Thymus (tissue), 11 donors: Measurements from ENCODE around the gene TBATA. TPM values are rescaled to one million over a fixed set of nuclear protein-coding genes. Genes with fewer than 3 reads are reported as not detected.

Experiments used
- DNase-seq, 9 donors: peaks; one replicate each; pipeline ENCODE4 v3.0.0-alpha.2; 2013; ENCODE audit warnings: low spot score in 9 of 9, low read depth in 6 of 9, missing footprints in 1 of 9
- H3K27ac ChIP-seq, 2 donors: one replicate each; pipeline ENCODE4 v1.5.1; 2013; ENCODE audit warnings: control low read depth in 1 of 2, low read depth in 1 of 2, low read length in 1 of 2, mild to moderate bottlenecking in 1 of 2, moderate library complexity in 1 of 2
- H3K27me3 ChIP-seq, 2 donors: one replicate each; pipeline ENCODE4 v1.5.1; 2013; ENCODE audit warnings: low read length in 1 of 2; ENCODE audit not compliant: control insufficient read depth in 2 of 2, insufficient read depth in 1 of 2
- H3K36me3 ChIP-seq, 2 donors: one replicate each; pipeline ENCODE4 v1.5.1; 2013; ENCODE audit warnings: low read length in 1 of 2, mild to moderate bottlenecking in 1 of 2, moderate library complexity in 1 of 2; ENCODE audit not compliant: control insufficient read depth in 2 of 2, insufficient read depth in 2 of 2
- H3K4me1 ChIP-seq, 2 donors: one replicate each; pipeline ENCODE4 v1.5.1; 2013; ENCODE audit warnings: low read length in 2 of 2; ENCODE audit not compliant: control insufficient read depth in 2 of 2, insufficient read depth in 2 of 2
- H3K4me3 ChIP-seq, 2 donors: one replicate each; pipeline ENCODE4 v1.5.1; 2013; ENCODE audit warnings: low read length in 2 of 2, control low read depth in 1 of 2, mild to moderate bottlenecking in 1 of 2
- H3K9me3 ChIP-seq, 2 donors: one replicate each; pipeline ENCODE4 v1.5.1; 2013; ENCODE audit warnings: low read length in 1 of 2, mild to moderate bottlenecking in 1 of 2; ENCODE audit not compliant: control insufficient read depth in 2 of 2, insufficient read depth in 1 of 2
- WGBS: extraction: QIAGEN DNeasy Blood & Tissue Kit; methylation state at CpG from one replicate; pipeline ENCODE4 v1.1.7; 2013; 5-methylcytosine and 5-hydroxymethylcytosine counted together
- polyA plus RNA-seq: library from polyadenylated mRNA; stranded (reverse); fragments of 200-250 nt; gene quantifications from one replicate; pipeline ENCODE4 v1.2.3, GENCODE V29; 2013
- total RNA-seq: library from RNA; stranded (reverse); fragments of 120-200 nt; gene quantifications from one replicate; pipeline ENCODE4 v1.2.4, GENCODE V29; 2013
- donor health status: healthy.

TBATA gene
- total and polyA plus RNA-seq, 2 donors = 42.1 to 134 TPM

DNA sequence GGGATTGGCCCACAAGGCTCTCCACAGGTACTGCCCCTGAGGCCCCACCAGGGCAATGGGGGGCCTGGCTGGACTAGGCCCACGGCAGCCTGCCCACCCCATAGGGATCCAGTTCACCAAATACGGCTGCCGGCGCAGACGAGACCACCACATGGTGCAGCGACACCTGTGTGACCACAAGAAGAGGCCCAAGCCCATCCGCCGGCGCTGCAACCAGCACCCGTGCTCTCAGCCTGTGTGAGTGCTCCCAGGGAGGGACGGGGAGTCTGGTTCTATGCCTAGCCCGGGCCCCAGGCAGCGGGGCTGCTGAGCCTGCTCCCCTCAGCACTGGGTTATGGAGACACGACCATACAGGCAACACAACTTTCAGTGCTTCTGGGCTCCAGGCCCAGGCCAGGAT is 33.2 kb downstream of the TBATA start:
- WGBS = 90% methylated on average over 14 of the region's 14 CpGs
- Histone ChIP-seq H3K36me3 (no peaks in the 10 kb centered on the region), H3K27ac (no peak overlapping the region), H3K9me3 (no peaks in the 10 kb centered on the region), H3K27me3 (no peaks in the 10 kb centered on the region), H3K4me3 (no peak overlapping the region), H3K4me1 (peaks cover 0 to 3% of the 10 kb centered on the region in 2 donors)
- no peak for DNase-seq

DNA sequence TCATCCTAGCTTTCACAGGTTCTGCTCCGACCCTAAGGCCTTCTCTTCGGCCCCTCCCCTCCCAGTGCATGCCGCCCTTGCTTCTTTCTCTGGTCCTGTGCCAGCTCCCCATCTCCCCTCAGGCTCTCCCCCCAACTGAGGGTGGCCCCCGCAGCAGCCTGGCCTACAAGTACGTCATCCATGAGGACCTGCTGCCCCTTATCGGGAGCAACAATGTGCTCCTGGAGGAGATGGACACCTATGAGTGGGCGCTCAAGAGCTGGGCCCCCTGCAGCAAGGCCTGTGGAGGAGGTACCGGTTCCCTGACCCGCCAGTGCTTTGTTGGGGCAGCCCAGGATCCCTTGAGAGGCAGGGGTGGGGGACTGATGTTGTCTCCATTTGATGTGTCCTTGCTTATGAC is 33.8 kb downstream of the TBATA start:
- WGBS = 95% methylated on average over 9 of the region's 9 CpGs
- Histone ChIP-seq H3K4me3 (no peak overlapping the region), H3K4me1 (peaks cover 0 to 7% of the 10 kb centered on the region in 2 donors), H3K27me3 (no peaks in the 10 kb centered on the region), H3K27ac (no peak overlapping the region), H3K36me3 (no peaks in the 10 kb centered on the region), H3K9me3 (no peaks in the 10 kb centered on the region)
- DNase-seq = no peak

DNA sequence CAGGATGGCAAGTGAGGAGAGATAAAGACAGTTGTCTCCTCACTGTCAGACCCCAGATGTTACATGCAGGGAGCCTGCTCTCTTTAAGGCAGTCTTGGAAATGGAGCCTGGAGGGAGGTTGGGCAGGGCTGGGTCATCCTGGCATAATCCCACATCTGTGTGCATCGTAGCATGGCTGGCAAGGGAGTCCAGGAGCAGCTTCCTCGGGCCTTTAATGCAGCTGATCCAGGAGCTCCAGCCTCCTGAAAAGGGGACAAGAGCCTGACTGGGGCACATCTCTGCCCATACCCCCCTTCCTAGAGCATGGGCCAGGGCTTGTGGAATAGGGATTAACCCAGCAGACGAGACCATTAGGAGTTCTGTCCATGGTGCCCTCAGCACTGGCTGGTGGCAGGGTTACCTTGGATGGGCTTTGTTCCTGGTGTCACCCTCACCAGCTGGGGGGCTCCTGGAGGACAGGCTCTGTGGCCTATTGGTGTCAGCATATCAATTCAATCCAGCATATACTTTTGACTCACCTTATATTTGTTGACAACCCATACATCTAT is 34.9 kb downstream of the TBATA start:
- no peak overlapping the region for H3K27ac ChIP-seq
- H3K9me3 ChIP-seq = no peaks in the 10 kb centered on the region
- no peak for DNase-seq
- no peaks in the 10 kb centered on the region for H3K27me3 ChIP-seq
- no peaks in the 10 kb centered on the region for H3K36me3 ChIP-seq
- H3K4me1 ChIP-seq = peaks cover 0 to 7% of the 10 kb centered on the region in 2 donors
- H3K4me3 ChIP-seq = no peak overlapping the region
- WGBS = 78% methylated on average over 3 of the region's 3 CpGs

DNA sequence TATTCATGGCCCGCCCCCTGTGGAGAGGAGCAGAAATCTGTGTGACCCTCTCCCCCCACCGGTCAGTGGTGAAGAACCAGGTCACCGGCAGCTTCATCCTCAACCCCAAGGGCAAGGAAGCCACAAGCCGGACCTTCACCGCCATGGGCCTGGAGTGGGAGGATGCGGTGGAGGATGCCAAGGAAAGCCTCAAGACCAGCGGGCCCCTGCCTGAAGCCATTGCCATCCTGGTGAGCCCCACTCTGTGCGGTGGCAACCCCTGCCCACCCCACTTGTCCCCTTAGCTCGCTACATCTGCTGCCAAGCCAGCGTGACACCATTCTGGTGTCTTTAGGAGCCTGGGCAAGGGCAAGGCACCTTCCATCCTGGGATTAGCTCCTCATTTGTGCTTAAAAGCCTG is 35.4 kb downstream of the TBATA start:
- 98% methylated on average over 10 of the region's 10 CpGs for WGBS
- Histone ChIP-seq H3K4me1 (peaks cover 0 to 7% of the 10 kb centered on the region in 2 donors), H3K9me3 (no peaks in the 10 kb centered on the region), H3K36me3 (no peaks in the 10 kb centered on the region), H3K27me3 (no peaks in the 10 kb centered on the region), H3K27ac (no peak overlapping the region), H3K4me3 (no peak overlapping the region)
- no peak for DNase-seq

DNA sequence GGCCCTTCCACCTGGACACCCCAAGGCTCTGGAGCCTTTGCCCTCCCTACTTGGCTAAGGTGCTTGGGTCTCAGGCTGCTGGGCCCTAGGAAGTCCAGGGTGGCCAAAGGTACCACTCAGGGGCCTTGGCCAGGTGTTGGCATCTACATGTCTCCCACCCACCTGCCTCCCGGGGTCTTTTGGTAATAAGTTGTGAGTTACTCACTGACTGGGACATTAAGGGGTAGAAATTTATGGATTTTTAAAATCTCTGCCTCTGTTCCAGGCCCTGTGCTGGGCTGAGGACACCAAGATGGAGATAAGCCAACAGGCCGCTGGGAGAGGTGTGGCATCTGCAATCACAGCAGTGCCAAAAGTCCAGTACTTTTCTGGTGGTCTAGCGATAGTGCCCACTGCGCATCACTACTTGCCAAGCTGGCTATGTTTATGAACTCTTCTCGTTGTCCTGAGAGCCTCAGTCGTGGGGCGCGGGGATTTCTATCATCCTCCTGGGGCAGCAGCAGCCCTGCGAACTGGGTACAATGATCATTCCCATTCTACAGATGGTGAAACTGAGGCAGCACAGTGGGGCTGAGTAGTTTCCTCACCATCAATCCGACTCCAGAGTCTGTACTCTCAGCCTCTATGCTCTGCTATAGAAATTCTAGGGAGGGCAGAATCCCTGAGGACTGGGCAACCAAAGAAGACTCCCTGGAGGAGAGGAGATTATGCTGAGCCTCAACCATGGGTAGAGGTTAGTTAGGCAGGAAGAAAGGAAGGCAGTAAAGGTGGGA is 36.2 kb downstream of the TBATA start:
- WGBS = 97% methylated on average over 10 of the region's 10 CpGs
- H3K4me3 ChIP-seq = no peak overlapping the region
- H3K4me1 ChIP-seq = peaks cover 0 to 7% of the 10 kb centered on the region in 2 donors
- no peaks in the 10 kb centered on the region for H3K27me3 ChIP-seq
- H3K9me3 ChIP-seq = no peaks in the 10 kb centered on the region
- H3K36me3 ChIP-seq = no peaks in the 10 kb centered on the region
- H3K27ac ChIP-seq = no peak overlapping the region
- no peak for DNase-seq

DNA sequence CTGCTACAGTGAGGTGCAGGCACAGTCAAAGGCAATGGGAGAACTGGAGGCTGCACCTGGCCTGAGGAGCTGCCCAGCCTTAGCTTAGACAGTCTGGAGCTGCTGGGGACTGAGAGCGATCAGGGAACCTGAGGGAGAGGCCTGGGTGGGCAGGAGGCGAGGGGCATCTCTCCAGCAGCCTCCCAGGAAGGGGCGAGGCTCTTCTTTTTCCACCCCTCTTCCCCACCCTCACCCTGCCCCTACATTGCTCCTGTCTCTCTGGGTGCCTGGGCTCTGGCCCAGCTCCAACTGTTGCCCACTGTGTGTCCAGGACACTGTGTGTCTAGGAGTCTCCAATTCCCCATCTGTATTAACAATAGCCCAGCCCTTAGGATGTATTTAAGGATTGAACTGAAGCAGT is 36.9 kb downstream of the TBATA start:
- H3K27me3 ChIP-seq = no peaks in the 10 kb centered on the region
- H3K9me3 ChIP-seq = no peaks in the 10 kb centered on the region
- 98% methylated on average over 3 of the region's 3 CpGs for WGBS
- H3K36me3 ChIP-seq = no peaks in the 10 kb centered on the region
- H3K4me1 ChIP-seq = peaks cover 0 to 11% of the 10 kb centered on the region in 2 donors
- H3K27ac ChIP-seq = no peak overlapping the region
- DNase-seq = no peak
- no peak overlapping the region for H3K4me3 ChIP-seq

DNA sequence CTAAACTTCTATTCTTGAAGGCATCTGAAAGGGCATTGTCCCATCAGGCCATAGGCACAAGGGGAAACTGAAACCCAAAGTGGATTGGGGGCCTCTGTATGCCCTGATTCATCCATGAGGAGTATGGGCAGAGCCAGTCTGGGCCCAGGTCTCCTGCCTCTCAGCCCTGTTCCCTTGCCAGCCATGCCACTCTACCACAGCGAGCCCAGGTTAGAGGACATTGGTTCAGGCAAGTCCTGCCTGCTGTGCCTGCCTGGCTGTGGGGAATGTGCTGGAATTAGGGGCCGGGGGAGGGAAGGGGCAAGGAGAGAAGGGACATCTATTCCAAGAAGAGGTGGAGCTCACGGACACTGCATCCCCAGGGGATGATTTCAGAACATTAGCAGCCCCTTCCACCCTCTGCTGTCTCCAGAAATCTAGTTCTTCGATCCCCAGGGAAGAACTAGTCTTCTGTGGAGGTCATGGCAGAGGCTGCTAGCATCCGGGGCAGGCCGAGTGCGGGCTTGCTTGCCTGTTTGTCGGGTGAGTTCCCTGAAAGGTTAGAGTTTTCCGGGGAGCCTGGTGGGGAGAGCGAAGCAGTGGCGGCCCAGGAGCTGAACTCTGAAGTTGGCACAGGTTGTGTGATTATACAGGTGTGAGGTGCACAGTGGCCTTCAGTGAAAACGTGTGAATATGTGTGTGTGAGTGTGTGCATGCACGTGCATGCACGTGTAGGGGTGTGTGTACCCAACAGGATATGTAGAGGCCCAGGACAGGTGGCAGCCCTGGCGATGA is 37.8 kb downstream of the TBATA start:
- no peaks in the 10 kb centered on the region for H3K36me3 ChIP-seq
- no peaks in the 10 kb centered on the region for H3K27me3 ChIP-seq
- H3K9me3 ChIP-seq = no peaks in the 10 kb centered on the region
- DNase-seq = no peak
- WGBS = 92% methylated on average over 15 of the region's 15 CpGs
- peak overlapping the region in 1 of 2 donors; percentile 33 for H3K27ac ChIP-seq
- H3K4me3 ChIP-seq = no peak overlapping the region
- H3K4me1 ChIP-seq = peaks cover 0 to 20% of the 10 kb centered on the region in 2 donors

DNA sequence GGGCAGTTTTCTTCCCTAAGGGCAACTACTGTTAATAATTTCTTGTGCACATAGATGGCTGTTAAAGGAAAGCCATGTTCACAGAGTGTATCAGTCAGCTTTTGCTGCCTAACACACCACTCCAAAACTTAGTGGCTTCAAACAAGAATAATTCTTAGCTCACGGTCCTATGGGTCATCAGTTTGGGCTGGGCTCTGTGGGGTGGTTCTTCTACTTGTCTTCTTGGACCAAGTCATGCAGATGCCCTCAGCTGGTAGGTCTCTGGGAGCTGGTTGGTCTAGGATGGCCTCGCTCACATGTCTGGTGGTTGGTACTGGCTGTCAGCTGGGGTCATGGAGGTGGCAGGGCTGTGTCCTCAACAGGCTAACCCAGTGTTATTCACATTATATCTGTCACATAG is 39.6 kb downstream of the TBATA start:
- Histone ChIP-seq H3K4me1 (peaks cover 0 to 29% of the 10 kb centered on the region in 2 donors), H3K36me3 (no peaks in the 10 kb centered on the region), H3K4me3 (no peak overlapping the region), H3K27ac (peak overlapping the region; percentile 12 to 39), H3K9me3 (no peaks in the 10 kb centered on the region), H3K27me3 (no peaks in the 10 kb centered on the region)
- DNase-seq = no peak
- WGBS = 73% methylated on average over 2 of the region's 2 CpGs

DNA sequence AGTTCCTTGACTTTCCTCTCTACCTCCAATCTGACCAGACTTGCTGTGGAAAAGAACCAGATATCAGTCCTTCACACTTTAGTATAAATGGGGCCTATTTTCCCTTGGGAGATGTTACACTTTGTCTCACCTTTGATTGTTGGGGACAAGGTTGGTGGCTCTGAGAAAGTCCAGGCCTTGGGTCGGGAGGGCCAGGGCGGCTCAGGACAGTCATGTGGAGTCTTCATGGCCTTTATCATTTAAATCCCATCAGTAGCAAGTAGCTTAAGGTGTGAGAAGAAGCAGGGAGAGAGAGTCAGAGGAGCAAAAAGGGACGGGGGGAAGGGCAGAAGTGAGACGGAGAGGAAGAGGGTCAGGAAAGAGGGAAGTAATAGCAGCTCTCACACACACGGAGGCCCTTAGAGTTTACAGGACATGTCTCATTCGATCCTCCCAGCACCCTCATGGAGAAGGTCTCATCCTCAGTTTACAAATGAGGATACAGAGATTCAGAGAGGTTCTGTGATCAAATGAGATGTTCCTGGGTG is 40.5 kb downstream of the TBATA start:
- H3K9me3 ChIP-seq = no peaks in the 10 kb centered on the region
- 59% methylated on average over 6 of the region's 6 CpGs for WGBS

More for the DNA sequence above, 40.5 kb downstream of the TBATA start:
- Histone ChIP-seq H3K36me3 (no peaks in the 10 kb centered on the region), H3K27ac (no peak overlapping the region), H3K4me1 (peaks cover 0 to 29% of the 10 kb centered on the region in 2 donors), H3K4me3 (no peak overlapping the region), H3K27me3 (no peaks in the 10 kb centered on the region)
- DNase-seq = no peak
